DOHH2 (cell line): ENCODE measurements around the gene SRGAP1.

Experiments used
- CTCF ChIP-seq: fragments of 200-600 bp; sonication (generic); IDR thresholded peaks from one replicate; pipeline ENCODE4 v1.5.1; 2014; ENCODE audit warnings: antibody characterized with exemption, mild to moderate bottlenecking, low read depth, low read length; ENCODE audit not compliant: poor library complexity, severe bottlenecking
- EZH2phosphoT487 ChIP-seq: fragments of 200-600 bp; sonication (generic); IDR thresholded peaks from 2 replicates; pipeline ENCODE4 v1.6.1; 2017; ENCODE audit warnings: borderline replicate concordance, mild to moderate bottlenecking, antibody characterized with exemption, low read length, moderate library complexity, mixed read lengths

- TF ChIP-seq CTCF (no peak), EZH2phosphoT487 (no peak)
Measured at GRCh38 chr12:64029013-64029857, 184.7 kb downstream of the SRGAP1 start.
